ENCODE data around the gene DYRK1A. TPM values are rescaled to one million over a fixed set of nuclear protein-coding genes. Genes with fewer than 3 reads are reported as not detected.

DYRK1A gene
- total and polyA plus RNA-seq, 4 donors = 42.4 to 95.9 (median 59.1) TPM

DNA sequence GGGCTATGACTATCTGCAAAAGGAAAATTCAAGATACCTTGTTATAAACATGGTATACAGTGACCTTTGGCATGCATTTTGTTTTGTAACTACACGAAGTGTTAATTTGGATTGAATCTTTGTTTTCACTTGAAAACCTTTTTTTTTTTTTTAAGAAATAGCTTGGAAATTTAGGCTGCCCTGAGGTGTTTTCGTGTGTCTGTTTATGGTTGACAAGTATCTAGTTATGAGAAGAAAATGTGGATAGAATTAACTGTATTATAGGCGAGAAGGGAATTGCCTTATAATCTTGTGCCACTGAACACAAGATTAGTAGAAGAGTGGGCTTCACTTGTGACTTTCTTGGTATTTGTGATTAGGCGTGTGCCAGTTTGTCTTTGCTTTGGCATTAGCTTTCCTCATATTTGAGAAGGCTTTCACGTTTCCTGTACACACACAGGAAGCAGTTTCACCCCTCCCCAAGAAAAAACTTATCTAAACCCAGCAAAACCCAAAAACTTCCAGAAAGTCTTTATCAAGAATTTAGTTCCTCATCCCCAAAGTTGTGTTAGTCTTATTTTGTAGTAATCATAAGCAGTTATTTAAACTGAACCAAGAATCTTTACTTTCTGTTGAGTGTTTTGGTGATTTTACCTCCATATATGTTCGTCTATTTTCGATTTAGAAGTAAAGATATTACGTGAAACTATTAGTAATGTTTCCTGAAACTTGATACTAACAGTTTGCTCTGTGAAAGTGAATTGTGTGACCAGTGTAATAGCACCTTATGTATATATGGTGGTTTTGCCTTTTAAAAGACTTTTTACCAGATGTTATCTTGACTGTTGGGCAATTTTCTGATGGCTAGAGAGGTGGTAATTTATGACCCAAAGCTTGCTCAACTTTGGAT is 3.8 kb downstream of the DYRK1A start:
- Histone ChIP-seq H3K27me3 (ENCODE audit: control insufficient read depth, insufficient read depth, low read length) (no peaks in the 10 kb centered on the region), H3K4me3 (ENCODE audit: low read depth, low read length) (no peak overlapping the region), H3K9me3 (ENCODE audit: control insufficient read depth, insufficient read depth, low read length) (no peaks in the 10 kb centered on the region), H3K27ac (ENCODE audit: low read depth, low read length) (no peak overlapping the region), H3K4me1 (ENCODE audit: control insufficient read depth, insufficient read depth, low read length) (no peaks in the 10 kb centered on the region), H3K36me3 (ENCODE audit: control insufficient read depth, insufficient read depth, low read length) (no peaks in the 10 kb centered on the region)
- DNase-seq (ENCODE audit: low read depth in 4 of 6, low spot score in 6 of 6) = no peak
- WGBS (ENCODE audit: insufficient coverage) = 24% methylated on average over 3 of the region's 8 CpGs

- WGBS (ENCODE audit: insufficient coverage) = no CpG with 5 or more reads among the region's 2 CpGs
- no peak overlapping the region for H3K27ac ChIP-seq (ENCODE audit: low read depth, low read length)
Observed at GRCh38 chr21:37371041-37371397, 4.4 kb downstream of the DYRK1A start.

GRCh38 chr21:37372127-37372731 is 5.7 kb downstream of the DYRK1A start:
- H3K27ac ChIP-seq (ENCODE audit: low read depth, low read length) = no peak overlapping the region
- peaks cover 2% of the 10 kb centered on the region for H3K4me1 ChIP-seq (ENCODE audit: control insufficient read depth, insufficient read depth, low read length)
- 88% methylated on average over 1 of the region's 3 CpGs for WGBS (ENCODE audit: insufficient coverage)
- no peak overlapping the region for H3K4me3 ChIP-seq (ENCODE audit: low read depth, low read length)
- no peaks in the 10 kb centered on the region for H3K36me3 ChIP-seq (ENCODE audit: control insufficient read depth, insufficient read depth, low read length)
- no peaks in the 10 kb centered on the region for H3K27me3 ChIP-seq (ENCODE audit: control insufficient read depth, insufficient read depth, low read length)
- no peaks in the 10 kb centered on the region for H3K9me3 ChIP-seq (ENCODE audit: control insufficient read depth, insufficient read depth, low read length)
- no peak for DNase-seq (ENCODE audit: low read depth in 4 of 6, low spot score in 6 of 6)

More at GRCh38 chr21:37371041-37371397, 4.4 kb downstream of the DYRK1A start:
- no peak for DNase-seq (ENCODE audit: low read depth in 4 of 6, low spot score in 6 of 6)
- Histone ChIP-seq H3K4me3 (ENCODE audit: low read depth, low read length) (no peak overlapping the region), H3K4me1 (ENCODE audit: control insufficient read depth, insufficient read depth, low read length) (peaks cover 2% of the 10 kb centered on the region), H3K27me3 (ENCODE audit: control insufficient read depth, insufficient read depth, low read length) (no peaks in the 10 kb centered on the region), H3K36me3 (ENCODE audit: control insufficient read depth, insufficient read depth, low read length) (no peaks in the 10 kb centered on the region), H3K9me3 (ENCODE audit: control insufficient read depth, insufficient read depth, low read length) (no peaks in the 10 kb centered on the region)

- no peak for DNase-seq (ENCODE audit: low read depth in 4 of 6, low spot score in 6 of 6)
- Histone ChIP-seq H3K9me3 (ENCODE audit: control insufficient read depth, insufficient read depth, low read length) (no peaks in the 10 kb centered on the region), H3K36me3 (ENCODE audit: control insufficient read depth, insufficient read depth, low read length) (no peaks in the 10 kb centered on the region), H3K27me3 (ENCODE audit: control insufficient read depth, insufficient read depth, low read length) (no peaks in the 10 kb centered on the region), H3K4me1 (ENCODE audit: control insufficient read depth, insufficient read depth, low read length) (peaks cover 2% of the 10 kb centered on the region), H3K4me3 (ENCODE audit: low read depth, low read length) (no peak overlapping the region), H3K27ac (ENCODE audit: low read depth, low read length) (no peak overlapping the region)
- WGBS (ENCODE audit: insufficient coverage) = no CpG with 5 or more reads among the region's 3 CpGs
Observed at GRCh38 chr21:37372951-37373350, 6.4 kb downstream of the DYRK1A start.

GRCh38 chr21:37373539-37373938 is 7.0 kb downstream of the DYRK1A start:
- WGBS (ENCODE audit: insufficient coverage) = no CpG with 5 or more reads among the region's 1 CpG
- H3K27ac ChIP-seq (ENCODE audit: low read depth, low read length) = no peak overlapping the region
- H3K4me1 ChIP-seq (ENCODE audit: control insufficient read depth, insufficient read depth, low read length) = peaks cover 2% of the 10 kb centered on the region
- no peaks in the 10 kb centered on the region for H3K9me3 ChIP-seq (ENCODE audit: control insufficient read depth, insufficient read depth, low read length)
- H3K4me3 ChIP-seq (ENCODE audit: low read depth, low read length) = no peak overlapping the region
- no peaks in the 10 kb centered on the region for H3K36me3 ChIP-seq (ENCODE audit: control insufficient read depth, insufficient read depth, low read length)
- no peaks in the 10 kb centered on the region for H3K27me3 ChIP-seq (ENCODE audit: control insufficient read depth, insufficient read depth, low read length)
- DNase-seq (ENCODE audit: low read depth in 4 of 6, low spot score in 6 of 6) = no peak

DNA sequence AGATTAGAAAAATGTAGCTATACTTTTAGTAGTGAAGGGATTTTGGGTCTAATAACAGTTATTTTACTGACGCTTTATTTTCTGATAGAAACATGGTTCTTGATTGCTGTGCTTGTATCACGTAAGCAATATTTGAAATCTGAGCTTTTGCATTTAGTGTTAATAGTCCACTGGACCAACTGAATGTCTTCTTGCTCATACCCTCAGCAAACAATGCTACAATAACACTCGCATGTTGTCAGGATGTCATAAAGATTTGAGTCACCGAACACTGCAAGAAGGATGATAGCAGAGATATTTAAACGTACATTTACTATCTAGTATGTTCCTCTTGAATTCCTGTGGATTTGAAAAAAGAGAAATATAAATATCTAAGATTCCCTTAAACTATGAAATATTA is 7.5 kb downstream of the DYRK1A start:
- Histone ChIP-seq H3K4me3 (ENCODE audit: low read depth, low read length) (no peak overlapping the region), H3K27me3 (ENCODE audit: control insufficient read depth, insufficient read depth, low read length) (no peaks in the 10 kb centered on the region), H3K27ac (ENCODE audit: low read depth, low read length) (no peak overlapping the region), H3K9me3 (ENCODE audit: control insufficient read depth, insufficient read depth, low read length) (no peaks in the 10 kb centered on the region), H3K4me1 (ENCODE audit: control insufficient read depth, insufficient read depth, low read length) (peaks cover 2% of the 10 kb centered on the region), H3K36me3 (ENCODE audit: control insufficient read depth, insufficient read depth, low read length) (no peaks in the 10 kb centered on the region)
- no peak for DNase-seq (ENCODE audit: low read depth in 4 of 6, low spot score in 6 of 6)
- WGBS (ENCODE audit: insufficient coverage) = no CpG with 5 or more reads among the region's 5 CpGs

GRCh38 chr21:37375866-37376574 is 9.4 kb downstream of the DYRK1A start:
- H3K9me3 ChIP-seq (ENCODE audit: control insufficient read depth, insufficient read depth, low read length) = no peaks in the 10 kb centered on the region
- H3K36me3 ChIP-seq (ENCODE audit: control insufficient read depth, insufficient read depth, low read length) = no peaks in the 10 kb centered on the region
- H3K4me3 ChIP-seq (ENCODE audit: low read depth, low read length) = no peak overlapping the region
- H3K27ac ChIP-seq (ENCODE audit: low read depth, low read length) = no peak overlapping the region
- no peak for DNase-seq (ENCODE audit: low read depth in 4 of 6, low spot score in 6 of 6)
- WGBS (ENCODE audit: insufficient coverage) = 86% methylated on average over 8 of the region's 13 CpGs
- peaks cover 6% of the 10 kb centered on the region for H3K4me1 ChIP-seq (ENCODE audit: control insufficient read depth, insufficient read depth, low read length)
- H3K27me3 ChIP-seq (ENCODE audit: control insufficient read depth, insufficient read depth, low read length) = no peaks in the 10 kb centered on the region

- 90% methylated on average over 3 of the region's 3 CpGs for WGBS (ENCODE audit: insufficient coverage)
- Histone ChIP-seq H3K4me3 (ENCODE audit: low read depth, low read length) (no peak overlapping the region), H3K9me3 (ENCODE audit: control insufficient read depth, insufficient read depth, low read length) (no peaks in the 10 kb centered on the region), H3K4me1 (ENCODE audit: control insufficient read depth, insufficient read depth, low read length) (peaks cover 9% of the 10 kb centered on the region), H3K36me3 (ENCODE audit: control insufficient read depth, insufficient read depth, low read length) (no peaks in the 10 kb centered on the region), H3K27me3 (ENCODE audit: control insufficient read depth, insufficient read depth, low read length) (no peaks in the 10 kb centered on the region), H3K27ac (ENCODE audit: low read depth, low read length) (no peak overlapping the region)
- no peak for DNase-seq (ENCODE audit: low read depth in 4 of 6, low spot score in 6 of 6)
Observed at GRCh38 chr21:37378700-37379139, 12.1 kb downstream of the DYRK1A start.

DNA sequence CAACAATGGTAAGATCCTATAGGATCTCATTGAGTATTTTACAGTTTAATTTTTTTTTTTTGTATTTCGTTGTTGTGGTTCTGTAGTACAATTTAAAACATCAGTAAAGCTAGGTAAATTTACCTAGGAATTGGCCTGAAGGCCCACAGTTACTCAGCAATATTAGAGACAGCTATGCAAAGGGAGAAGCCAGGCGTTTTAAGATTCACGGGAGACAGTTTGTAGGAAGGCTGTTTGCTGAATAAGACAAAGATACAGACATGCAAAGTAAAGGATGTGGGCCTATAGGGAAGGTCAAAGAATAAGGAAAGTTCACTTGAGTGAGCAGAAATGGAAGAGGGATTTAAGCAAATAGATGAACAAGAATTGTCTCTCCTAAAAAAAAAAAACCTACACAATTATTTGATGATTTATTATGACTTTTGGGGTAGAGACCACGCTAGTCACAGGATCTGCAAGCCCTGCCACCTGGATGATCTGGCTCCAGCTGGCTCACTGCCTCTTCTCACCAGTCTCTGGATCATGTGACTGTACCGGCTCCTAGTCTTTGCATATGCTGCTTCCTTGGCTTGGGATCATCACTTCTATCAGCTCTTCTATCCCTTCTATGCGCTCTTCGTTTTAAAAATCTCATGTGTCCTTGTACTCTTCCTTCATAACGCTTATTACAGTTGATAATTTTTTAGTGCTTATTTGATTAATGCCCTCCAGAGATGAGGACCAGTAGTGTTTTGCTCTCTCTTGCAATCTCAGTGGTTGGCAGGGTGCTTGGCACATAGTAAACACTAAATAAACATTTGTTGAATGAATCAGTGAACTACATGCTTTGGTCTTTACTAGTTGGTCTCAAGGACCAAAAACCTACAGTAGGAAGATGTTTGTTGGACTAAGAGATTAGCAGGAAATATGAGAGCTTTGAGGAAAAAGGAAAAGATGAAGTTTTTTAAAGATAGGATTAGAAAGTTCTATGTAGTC is 14.1 kb downstream of the DYRK1A start:
- H3K9me3 ChIP-seq (ENCODE audit: control insufficient read depth, insufficient read depth, low read length) = no peaks in the 10 kb centered on the region
- no peak overlapping the region for H3K4me3 ChIP-seq (ENCODE audit: low read depth, low read length)
- peak in 2 of 6 donors; percentile 37 to 44 for DNase-seq (ENCODE audit: low read depth in 4 of 6, low spot score in 6 of 6)
- 24% methylated on average over 4 of the region's 8 CpGs for WGBS (ENCODE audit: insufficient coverage)
- no peaks in the 10 kb centered on the region for H3K27me3 ChIP-seq (ENCODE audit: control insufficient read depth, insufficient read depth, low read length)
- H3K36me3 ChIP-seq (ENCODE audit: control insufficient read depth, insufficient read depth, low read length) = no peaks in the 10 kb centered on the region
- peaks cover 9% of the 10 kb centered on the region for H3K4me1 ChIP-seq (ENCODE audit: control insufficient read depth, insufficient read depth, low read length)
- no peak overlapping the region for H3K27ac ChIP-seq (ENCODE audit: low read depth, low read length)
